Skeletal muscle cell (primary cell): ENCODE data around the gene RTN3.

Source experiments
- DNase-seq: peaks from one replicate; pipeline ENCODE4 v3.0.0-alpha.2; 2010; ENCODE audit warnings: low read depth
- H3K4me3 ChIP-seq: 2 replicates; pipeline ENCODE4 v1.5.1; 2011; ENCODE audit warnings: low read depth, mild to moderate bottlenecking, control low read depth, low read length, moderate library complexity

Gene RTN3

DNA sequence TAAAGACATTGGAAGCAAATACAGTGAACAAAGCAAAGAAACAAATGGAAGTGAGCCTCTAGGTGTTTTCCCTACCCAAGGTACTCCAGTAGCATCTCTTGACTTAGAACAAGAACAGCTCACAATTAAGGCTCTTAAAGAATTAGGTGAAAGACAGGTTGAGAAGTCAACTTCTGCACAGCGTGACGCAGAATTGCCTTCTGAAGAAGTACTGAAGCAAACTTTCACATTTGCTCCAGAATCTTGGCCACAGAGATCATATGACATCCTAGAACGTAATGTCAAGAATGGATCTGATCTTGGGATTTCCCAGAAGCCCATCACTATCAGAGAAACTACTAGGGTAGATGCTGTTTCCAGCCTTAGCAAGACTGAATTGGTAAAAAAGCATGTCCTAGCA is 39.3 kb downstream of the RTN3 start:
- H3K4me3 ChIP-seq = no peak overlapping the region
- no peak for DNase-seq

DNA sequence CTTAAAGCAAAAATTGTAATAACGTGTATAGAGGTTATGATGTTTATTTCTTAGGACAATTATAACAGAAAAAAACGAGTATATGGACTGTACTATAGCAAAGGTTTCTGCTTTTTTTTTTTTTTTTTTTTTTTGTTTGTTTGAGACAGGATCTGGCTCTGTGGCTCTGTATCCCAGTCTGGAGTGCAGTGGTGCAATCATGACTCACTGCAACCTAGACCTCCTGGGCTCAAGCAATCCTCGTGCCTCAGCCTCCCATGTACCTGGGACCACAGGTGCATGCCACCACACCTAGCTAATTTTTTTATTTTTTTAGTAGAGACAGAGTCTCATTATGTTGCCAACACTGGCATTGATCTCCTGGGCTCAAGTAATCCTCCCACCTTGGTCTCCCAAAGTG is 48.0 kb downstream of the RTN3 start:
- no peak for DNase-seq
- no peak overlapping the region for H3K4me3 ChIP-seq

DNA sequence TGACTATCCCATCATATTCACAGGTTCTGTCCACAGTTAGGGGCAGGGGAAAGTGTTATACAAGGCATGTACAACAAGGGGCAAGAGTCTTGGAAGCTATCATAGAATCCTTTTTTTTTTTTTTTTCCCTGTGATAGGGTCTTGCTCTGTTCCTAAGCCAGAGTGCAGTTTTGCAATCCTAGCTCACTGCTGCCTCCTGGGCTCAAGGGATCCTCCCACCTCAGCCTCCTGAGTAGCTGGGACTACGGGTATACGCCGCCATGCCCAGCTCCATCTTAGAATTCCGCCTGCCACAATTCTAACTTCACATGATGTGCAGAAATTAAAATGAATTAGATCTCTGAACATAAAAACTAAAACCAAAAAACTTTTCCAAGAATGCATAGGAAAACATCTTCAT is 55.6 kb downstream of the RTN3 start:
- no peak for DNase-seq
- no peak overlapping the region for H3K4me3 ChIP-seq

DNA sequence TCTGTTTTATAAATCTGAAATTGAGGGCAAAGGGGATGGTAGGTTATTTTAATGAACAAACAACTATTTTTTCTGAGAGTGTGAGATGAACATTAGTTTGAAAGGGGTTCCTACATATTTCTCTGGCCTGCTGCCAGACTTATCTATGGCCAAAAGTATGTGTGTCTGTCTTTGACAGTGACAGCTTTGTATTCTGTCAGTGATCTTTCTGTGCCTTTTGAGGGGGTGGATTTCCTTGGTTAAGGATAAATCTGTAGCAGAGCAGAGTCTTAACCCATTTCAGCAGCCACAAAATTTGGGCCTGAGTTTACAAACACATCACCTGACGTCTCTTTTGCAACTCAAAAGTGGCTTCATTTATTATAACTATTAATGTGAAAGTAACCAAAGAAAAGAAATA is 56.4 kb downstream of the RTN3 start:
- DNase-seq = no peak
- H3K4me3 ChIP-seq = no peak overlapping the region

DNA sequence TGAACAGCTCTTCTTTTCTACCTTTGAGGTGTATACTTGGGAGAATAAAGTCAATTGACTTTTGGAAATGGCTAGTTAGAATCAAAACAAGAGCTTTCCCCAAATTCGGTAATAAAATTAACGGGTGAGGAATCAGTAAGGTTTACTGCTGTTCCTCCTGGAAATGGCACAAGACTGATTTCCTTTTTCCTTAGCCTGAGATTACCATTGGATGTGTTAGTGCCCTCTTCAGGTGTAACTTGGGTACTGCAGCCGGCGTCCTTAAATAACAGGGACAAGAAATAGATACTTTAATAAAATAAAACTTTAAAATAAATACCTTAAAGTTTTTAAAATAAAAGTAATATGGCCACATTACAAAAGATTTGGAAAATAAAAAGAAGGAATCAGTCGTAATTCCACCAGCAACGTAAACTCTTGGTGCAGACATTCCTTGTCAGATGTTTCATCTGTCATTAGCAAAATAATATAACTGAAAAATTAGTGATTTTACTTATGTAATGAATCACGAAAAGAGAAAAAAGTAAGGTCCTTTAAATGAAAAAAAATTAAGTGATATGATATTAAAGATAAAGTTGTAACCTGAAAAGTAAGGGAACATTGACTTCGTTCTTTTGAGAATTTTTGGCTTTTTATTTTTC is 57.5 kb downstream of the RTN3 start:
- DNase-seq = peak; percentile 33
- H3K4me3 ChIP-seq = no peak overlapping the region

DNA sequence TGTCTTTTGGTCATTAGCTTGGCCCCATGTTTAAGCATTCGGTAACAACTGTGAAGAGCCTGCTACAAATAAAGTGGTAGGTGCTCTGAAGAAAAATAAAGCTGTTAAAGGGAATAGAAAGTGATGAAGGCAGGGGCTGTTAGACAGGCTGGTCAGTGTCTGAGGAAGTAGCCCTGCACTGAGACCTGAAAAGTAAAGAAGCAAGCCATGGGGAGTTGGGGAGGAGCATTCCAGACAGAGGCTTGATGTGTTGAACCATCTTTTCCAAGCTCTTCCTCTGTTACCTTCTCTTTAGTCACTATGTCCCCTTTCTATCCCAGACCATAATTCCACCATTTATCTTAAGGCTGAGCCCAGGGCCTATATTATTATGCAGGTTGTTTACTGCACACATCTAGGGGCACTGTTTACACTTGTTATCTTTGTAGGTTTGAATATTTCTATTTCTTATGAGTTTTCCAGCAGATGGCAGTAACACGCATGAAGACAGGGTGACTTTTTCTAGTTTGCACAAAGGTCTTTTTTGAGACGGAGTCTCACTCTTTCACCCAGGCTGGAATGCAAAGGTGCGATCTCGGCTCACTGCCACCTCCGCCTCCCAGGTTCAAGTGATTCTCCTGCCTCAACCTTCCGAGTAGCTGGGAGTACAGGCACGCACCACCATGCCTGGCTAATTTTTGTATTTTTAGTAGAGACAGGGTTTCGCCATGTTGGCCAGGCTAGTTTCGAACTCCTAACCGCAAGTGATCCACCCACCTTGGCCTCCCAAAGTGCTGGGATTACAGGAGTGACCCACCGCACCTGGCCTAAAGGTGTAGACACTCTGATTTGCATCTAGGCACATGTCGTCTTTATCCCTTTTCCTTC is 64.2 kb downstream of the RTN3 start:
- H3K4me3 ChIP-seq = no peak overlapping the region
- no peak for DNase-seq

DNA sequence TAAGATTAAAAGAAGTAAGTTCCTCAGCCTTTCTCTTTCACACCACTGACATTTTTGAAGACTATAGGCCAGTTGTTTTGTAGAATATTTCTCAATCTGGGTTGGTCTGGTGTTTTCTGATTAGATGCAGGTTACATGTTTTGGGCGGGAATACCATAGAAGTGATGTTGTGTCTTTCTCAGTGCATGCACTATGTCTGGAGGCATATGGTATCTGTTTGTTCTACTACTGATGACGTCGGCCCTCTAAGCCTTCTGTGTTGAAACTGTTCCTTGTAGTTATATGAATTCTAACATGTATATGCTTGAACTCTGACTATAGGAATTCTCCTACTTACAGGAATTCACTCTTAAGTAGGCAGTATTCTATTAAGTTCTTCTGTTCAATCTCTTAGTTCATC is 65.7 kb downstream of the RTN3 start:
- H3K4me3 ChIP-seq = no peak overlapping the region
- no peak for DNase-seq

DNA sequence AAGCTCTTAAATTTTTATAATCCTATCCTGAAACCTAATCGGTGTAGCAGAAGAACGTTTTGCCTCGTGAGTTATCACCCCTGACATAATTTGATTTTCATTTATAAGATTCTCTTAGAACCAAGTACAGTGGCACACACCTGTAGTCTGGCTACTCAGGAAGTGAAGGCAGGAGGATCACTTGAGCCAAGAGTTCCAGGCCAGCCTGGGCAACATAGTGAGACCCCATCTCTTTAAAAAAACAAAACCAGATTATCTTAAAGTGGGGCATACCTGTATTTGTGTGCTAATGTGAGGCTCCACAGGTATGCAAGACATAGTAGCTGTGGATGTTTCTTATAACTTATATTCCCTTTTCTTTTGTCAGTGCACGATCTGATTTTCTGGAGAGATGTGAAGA is 68.3 kb downstream of the RTN3 start:
- DNase-seq = no peak
- no peak overlapping the region for H3K4me3 ChIP-seq

DNA sequence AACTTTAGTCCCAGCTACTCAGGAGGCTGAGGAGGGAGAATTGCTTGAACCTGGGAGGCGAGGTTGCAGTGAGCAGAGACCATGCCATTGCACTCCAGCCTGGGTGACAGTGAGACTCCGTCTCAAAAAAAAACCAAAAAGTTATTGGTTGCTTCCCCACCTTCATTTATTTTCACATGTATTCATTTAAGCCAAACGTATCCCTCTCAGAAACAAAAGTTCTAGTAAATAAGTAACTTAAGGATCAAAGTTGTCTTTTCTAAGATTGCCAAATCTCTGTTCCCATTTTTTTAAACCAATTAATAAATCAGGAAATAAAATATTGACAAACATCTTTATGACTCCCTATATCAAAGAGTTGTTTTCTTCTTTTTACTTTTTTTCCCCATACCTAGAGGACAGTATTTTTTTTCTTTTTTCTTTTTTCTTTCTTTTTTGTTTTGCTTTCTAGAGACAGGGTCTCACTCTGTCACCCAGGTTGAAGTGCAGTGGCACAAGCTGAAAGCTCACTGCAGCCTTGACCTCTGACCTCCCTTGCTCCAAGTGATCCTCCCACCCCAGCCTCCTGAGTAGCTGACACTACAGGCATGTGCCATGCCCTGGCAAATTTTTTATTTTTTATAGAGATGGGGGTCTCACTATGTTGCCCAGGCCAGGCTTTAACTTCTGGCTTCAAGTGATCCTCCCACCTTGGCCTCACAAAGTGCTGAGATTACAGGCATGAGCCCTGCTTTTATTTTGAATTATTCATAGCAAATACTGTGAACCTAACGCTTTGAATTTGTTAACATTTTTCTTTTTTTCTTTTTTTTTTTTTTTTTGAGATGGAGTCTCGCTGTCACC is 75.8 kb downstream of the RTN3 start:
- DNase-seq = no peak

DNA sequence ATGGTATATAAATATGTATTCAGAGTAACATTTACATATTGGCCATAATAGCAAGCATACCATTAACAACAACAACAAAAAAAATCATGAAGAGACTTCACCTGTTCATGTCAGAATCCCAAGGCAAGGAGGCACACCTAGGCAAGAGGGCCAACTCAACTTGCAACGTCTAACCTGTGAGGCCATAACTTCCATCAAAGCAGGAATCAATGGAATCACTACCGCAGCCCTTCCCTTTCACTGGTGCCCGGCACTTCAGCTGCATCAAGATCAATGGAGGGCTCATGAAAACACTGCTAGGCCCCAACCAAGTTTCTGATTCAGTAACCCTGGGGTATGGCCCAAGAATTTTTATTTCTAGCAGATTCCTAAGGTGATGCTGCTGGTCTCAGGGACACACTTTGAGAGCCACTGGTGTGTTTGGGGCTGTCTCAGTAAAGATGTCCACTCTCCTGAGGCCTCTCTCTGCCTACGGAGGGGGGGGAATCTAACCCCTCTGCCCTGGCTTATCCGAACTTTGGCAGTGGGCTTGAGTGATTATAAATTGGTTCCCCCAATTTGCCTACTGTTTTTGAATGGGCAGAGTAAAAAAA is 79.3 kb downstream of the RTN3 start:
- H3K4me3 ChIP-seq = no peak overlapping the region
- DNase-seq = no peak

More for the DNA sequence above, 75.8 kb downstream of the RTN3 start:
- H3K4me3 ChIP-seq = no peak overlapping the region

DNA sequence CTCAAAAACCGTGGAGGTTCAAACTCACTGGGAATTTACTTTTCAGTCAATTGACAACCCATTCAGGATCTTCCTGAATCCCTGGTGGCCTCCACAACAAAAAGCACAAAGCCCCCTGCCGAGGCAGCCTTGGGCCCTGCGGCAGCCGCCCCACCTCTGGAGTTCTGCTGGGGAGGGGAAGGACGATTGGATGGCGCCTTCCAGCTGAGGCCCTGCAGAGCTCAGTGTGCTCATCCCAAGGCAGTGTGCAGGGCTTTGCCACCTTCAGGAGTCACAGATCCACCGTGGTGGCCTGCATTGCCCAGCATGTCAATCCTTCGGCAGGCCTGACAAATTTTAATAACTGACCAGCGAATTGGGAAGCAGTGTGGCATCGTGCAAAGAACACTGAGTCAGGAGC is 79.9 kb downstream of the RTN3 start:
- no peak overlapping the region for H3K4me3 ChIP-seq
- DNase-seq = no peak

DNA sequence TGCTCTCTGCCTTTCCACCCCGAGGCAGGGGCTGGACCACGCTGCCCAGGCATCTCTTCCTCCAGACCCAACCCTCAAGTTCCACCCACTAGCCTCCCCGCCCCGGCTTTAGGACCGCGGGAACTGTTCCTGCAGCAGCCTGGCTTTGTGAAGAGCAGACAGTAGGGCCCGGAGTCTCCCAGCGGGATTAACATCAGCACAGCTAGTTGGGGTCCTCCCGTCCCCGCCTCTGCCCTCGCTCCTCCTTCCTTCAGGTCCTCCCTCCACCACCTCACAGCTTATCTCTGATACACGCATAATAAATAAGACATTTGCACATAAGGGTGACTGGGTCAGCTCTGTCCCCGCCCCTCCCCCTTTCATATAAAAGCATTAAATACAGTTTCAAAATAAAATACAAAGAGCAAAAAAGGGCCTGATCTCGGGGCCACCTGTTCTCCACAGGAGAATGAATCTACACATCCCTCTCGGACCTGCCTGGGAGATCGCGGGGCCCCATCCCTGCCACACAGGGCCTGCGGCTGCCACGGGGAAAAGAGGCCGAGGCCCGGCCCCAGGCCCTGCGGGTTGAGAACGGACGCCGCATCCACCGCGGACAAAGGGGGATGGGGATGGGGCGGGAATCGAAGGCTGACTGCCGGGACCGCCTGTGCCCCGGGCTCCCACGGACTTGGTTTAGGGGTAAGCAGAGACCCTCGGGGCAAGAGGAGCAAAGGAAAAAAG is 80.8 kb downstream of the RTN3 start:
- H3K4me3 ChIP-seq = peak overlapping the region; percentile 38
- DNase-seq = no peak

DNA sequence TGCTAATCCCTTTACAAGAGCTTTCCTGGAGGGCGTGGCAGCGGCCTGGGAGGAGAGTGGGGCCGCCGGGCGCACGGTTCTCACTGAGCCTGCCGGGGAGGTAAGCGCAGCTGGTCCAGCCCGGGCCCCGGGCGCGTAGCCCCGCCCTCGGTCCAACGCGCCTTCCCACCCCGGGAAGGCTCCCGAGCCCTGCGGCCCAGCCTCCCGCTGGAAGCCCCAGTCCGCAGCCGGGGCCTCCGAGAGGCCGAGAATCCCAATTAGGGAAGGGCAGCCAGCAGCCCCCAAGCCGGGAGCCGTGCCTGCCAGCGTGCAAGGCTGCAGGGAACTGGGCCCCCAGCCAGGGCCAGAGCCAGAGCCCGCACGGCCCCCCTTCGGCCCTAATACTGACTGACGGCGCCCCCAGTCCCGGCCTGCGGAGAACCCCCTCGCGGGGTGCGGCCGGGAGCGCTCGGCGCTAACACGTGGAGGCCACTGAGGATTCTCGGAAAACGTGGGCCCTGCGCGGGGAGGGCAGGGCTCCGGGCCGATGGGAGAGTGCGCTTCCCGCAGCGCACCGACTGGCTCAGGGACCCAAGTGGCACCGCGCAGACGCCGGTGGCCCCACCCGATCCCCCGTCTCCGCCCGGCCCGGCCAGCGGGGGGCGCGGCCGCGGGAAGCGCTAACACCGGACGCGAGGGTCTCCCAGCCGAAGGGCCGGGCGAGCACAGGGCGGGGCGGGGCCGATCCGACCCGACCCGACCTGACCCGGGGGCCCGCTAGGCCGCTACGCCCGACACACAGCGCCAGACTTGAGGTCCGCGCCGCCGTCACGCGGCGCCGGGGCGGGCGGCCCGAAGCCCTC is 81.6 kb downstream of the RTN3 start:
- no peak for DNase-seq
- peak overlapping the region; percentile 38 for H3K4me3 ChIP-seq

DNA sequence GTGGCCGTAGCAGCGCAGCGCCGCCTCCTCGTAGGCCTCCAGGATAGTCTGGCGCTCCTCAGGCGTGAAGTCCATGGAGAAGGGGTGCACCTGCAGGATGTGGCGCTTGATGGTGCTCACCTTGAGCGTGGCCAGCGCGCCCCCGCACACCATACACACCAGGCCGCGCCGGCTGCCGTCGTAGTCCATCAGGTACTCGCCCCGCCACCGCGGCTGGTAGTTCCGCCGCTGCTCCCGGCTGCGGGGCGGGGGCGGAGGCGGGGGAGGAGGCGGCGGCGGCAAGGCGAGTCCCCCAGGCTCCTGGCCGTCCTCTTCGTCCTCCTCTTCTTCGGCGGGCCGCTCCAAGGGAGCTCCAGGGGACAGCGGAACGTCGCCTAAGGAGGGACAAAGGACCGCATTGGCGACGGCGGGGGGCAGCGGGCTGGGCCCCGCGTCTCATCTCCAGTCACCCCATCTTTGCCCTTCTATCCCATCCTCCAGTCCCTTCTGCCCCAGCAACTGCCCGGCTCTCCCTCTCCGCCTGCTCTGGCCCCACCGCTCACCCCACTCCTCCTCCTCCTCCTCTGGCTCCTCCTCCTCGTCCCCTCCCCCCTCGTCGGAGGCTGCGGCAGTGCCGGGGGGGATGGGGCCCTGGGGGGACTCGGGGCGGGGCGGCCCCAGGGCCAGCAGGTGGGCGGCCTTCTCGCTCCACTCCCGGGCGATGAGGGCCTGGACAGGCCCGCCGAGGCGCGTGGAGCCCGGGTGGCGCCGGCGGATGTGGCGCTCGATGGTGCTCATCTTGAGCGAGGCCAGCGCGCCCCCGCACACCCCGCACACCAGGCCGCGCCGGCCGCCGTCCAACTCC is 82.4 kb downstream of the RTN3 start:
- no peak for DNase-seq
- H3K4me3 ChIP-seq = peak overlapping the region; percentile 38

DNA sequence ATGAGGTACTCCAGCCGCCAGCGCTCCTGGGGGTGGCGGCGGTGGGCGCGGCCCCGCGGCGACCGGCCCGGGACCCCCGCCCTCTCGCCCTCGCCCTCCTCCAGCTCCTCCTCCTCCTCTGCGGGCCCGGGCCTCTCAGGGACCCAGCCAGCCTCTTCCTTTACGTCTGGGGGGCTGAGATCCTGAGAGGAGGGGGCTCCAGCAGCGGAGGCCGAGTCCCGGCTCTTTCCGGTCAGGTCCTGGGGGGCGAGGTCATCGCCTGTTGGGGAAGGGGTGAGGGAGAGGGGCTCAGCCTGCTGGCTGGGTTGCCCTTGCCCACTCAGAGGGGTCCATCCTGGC is 83.0 kb downstream of the RTN3 start:
- DNase-seq = no peak
- no peak overlapping the region for H3K4me3 ChIP-seq

DNA sequence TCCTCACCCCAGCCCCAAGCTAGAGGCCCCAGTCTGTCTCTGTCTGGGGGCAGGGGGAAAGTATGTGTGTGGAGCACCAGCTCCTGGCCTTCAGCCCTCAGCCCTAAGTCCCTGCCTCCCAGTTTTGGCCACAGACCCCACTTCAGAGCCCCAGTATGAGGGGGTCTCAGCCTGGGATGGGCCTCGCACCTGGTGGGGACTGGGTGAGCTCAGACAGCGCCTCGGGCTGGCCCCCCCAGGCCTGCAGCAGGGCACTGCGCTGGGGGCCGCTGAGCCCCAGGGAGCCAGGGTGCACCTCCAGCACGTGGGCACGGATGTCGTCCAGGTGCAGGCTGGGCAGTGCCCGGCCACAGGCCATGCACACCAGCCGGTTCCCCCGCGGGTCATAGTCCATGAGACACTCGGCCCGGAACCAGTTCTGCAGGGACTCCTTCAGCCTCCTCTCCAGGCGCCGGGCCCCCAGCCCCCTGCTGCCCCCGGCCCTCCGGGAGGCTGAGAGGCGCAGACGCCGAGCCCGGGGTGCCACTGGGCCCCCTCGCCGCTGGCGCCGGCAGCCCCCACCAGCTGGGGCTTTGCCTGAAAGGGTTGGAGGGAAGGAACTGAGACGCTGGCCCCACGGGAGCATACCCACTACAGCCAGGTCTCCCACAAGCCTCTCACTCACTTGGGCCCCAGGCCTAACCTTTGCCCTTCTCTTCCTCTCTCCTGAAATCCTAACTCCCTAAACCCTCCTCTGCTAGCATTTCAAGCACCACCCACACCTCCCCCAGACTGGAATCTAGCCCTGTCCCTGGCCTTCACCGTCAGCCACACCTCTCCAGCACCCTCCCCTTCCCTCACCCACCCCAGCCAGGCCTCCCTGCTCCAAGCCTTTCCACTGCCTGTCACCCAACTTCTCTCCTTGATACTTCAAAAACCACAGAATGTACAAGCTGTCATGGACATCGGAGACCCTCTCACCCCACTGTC is 83.7 kb downstream of the RTN3 start:
- H3K4me3 ChIP-seq = no peak overlapping the region
- DNase-seq = no peak
